ENCODE results near the gene PTGR3.

PTGR3 gene, protein sequence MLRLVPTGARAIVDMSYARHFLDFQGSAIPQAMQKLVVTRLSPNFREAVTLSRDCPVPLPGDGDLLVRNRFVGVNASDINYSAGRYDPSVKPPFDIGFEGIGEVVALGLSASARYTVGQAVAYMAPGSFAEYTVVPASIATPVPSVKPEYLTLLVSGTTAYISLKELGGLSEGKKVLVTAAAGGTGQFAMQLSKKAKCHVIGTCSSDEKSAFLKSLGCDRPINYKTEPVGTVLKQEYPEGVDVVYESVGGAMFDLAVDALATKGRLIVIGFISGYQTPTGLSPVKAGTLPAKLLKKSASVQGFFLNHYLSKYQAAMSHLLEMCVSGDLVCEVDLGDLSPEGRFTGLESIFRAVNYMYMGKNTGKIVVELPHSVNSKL

DNA sequence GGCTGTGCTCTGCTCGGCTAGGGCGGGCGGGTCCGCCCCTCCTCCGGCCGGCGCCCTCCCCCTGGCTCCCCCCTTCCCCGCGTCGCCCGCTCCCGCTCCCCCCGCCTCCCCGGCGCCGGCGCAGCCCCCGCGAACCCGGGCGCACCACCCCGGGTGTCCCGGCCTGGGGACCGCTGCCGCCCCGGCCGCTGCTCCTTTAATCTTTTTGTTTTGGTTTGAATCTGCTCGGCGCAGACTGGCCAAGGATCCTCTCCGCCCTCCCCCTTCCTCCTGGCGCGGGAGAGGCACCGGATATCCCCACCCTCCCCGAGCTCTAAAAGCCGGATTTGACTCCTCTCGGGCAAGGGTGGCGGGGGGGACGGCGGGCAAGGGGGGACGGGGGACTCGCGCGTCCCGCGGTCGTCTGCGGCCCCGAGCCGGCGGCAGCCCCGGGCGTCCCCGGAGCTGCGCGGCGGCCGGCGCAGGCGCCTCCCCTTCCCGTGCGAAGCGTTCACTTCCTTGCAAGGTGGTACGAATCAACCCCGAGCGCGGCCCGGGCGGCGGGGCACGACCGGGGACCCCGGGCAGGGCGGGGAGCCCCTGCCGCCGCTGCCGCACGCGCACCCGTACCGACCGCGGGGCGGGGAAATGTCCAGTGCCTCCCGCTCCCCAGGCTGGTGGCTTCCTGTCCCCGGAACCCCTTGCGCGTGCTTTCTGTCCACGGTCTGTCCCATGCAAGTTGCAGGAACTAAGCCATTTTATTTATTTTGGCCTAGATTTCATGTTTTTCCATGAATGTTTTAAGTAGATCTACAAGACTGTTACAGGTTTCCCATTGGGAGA, at the start of gene PTGR3:
Gene PTGR3 (minus strand): TSS at position 11 of the 822 bp plus-strand sequence. CDS start 81 bp downstream, outside the sequence.
- peak; percentile 93 for DNase-seq

DNA sequence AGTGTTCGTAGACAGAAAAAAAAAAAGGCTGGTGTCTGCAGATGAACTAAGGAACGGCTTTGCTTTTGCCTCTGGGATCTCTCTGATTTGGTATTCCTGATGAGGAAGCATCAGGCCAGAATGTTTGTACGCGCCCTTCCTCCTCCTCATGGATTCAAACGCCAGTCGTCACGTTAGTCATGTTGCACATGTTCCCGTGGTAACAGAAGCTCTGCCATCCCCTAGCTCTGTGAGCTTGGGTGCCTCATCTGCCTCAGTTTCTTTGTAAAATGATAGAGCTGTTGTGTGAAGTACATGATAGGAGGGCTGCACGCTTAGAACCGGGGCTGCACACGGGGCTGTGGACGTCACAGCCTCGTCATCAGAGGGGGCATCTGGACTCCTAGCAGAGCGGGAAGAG, 48.7 kb upstream of the PTGR3 start:
- no peak for DNase-seq

DNA sequence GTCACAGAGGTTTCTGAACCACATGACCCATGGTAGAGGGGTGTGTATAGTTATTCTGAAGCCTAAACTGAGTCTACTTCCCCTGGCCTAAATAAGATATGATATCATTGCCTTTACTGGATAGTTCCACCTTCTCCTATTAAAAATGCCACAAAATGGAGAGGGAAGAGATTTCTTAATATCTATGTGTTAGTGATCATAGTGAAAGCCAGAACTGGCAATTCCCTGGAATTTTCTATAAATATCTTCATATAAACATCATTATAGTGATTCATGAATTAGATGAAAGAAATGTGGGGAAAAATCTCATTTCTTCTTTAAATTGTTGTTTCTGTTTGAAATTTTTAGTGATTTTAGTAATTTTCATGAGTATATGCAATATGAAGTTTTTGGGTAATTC, 47.4 kb upstream of the PTGR3 start:
- no peak for DNase-seq

DNA sequence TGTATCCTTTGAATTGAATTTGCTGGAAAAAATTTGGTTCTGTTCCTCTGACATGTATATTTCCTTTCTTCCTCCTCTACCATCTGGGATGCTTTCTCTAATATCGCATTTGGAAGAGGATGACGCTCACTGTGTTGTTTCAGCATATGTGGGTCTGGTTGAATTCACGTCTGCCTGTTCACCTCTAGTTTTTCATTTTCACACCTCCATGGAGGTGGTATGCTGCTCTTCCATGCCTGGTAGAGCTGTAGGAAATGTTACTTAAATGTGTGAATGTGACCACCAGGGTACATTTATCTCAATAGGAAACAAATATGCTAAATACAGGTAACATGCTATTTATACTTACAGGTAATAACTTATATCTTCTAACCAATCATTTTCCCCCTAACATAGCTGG, 46.2 kb upstream of the PTGR3 start:
- no peak for DNase-seq

DNA sequence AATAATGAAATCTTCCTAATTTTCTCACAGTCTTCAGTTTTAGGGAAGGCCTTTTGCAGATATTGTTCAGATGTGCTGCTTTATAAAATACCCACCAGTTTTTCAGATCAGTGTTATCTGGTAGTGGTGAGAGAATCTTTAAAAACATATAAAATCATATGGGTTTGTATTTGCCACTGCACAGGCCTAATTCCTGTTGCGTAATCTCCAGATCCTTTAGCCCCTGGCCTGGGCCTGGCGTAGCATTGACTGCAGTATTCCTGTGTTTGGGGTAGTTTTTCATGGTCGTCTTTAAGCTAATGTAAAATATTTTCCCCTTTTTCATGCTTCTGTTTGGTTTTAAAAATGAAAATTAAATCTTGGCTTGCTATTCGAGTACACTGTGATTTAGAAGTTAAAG, 44.8 kb upstream of the PTGR3 start:
- DNase-seq, result no peak

DNA sequence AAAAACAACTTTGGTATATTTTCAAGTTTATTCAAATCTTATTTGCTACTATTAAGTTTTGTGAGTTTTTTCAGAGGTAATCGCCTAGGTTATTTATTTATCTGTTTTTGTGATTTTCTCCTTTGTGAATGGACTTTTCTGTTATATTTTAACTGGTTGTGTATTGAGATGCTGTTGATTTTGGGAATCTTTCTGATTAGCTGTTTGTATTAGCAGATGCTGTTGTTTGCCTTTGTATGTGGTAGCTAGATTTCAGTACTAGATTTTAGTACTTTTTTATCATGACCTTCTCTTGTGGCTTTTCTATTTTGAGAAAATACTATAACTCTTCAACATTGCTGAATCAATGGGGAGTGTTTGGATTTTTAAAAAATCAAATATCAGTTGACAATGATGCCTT, 44.1 kb upstream of the PTGR3 start:
- DNase-seq, result no peak

DNA sequence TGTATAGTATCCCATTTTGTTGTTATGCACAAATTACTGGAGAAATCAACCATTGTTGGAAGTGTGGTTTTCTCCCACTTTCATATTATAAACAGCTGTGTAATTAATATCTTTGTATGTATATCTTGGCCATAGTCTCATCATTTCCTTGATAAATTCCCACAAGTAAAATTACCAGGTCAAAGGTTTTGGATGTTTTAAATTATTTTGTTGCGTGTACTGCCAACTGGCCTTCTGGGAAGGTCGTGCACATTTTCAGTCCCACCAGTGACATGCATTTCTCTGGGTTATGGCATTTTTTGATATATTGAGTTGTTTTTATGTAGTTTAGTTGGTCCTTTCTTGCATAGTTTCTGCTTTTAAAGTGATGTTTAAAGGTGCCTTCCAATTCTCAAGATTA, 43.2 kb upstream of the PTGR3 start:
- no peak for DNase-seq

DNA sequence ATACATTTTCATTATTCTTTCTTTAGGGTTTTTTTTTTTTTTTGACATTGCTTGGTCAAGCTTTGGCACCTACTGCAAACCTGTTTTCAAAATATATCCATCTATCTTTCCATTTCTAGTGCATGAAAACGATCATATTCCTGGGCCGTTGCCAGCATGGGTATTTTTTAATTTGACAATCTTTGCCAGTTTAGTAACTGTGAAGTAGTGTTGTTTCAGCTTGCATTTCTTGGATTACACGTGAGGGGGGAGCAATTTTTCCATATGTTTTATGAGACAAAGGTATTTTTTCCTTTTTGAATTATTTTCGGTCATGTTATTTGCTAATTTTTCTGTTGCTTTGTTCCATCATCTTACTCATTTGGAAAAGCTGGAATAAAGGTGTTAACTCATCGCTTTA, 42.5 kb upstream of the PTGR3 start:
- DNase-seq, result no peak

DNA sequence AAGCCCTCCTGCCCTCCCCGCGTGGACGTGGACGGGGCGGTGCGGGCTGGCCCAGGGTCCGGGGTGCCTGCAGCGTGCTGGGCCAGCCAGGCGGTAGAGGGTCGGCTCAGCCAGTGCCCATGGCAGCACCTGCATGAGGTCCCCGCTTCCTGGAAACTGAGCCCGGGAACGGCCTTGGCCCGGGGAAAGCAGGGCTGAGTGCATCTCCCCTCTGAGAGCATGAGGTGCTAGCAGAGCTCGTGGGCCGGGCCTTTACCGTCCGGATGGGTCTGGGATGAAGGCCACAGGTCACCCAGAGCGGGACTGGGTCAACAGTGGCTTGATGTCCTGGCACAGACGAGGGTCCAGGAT, 41.5 kb upstream of the PTGR3 start:
- DNase-seq, result no peak

DNA sequence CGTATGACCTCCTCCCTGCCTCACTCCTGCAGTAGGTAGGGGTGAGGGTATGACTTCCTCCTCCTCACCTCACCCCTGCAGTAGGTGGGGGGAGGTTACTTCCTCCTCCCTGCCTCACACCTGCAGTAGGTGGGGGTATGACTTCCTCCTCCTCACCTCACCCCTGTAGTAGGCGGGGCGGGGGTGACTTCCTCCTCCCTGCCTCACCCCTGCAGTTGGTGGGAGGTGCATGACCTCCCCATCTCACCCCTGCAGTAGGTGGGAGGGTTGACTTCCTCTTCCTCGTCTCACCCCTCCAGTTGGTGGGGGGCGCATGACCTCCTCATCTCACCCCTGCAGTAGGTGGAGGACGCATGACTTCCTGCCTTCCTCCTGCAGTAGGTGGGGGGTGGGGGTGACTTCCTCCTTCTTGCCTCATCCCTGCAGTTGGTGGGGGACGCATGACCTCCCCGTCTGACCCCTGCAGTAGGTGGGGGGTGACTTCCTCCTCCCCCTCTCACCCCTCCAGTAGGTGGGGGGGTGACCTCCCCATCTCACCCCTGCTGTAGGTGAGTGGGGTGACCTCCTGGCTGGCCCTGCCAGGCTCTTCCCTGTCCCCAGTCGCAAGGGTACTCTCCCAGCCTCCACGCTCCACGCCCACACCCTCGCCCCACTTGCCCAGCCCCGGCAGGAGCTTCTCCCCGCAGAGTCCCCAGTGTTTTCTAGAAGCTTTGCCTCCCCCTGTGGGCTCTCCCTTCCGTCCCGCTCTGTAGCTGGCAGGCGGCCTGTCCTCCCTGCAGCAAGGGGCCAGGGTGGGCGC, 40.9 kb upstream of the PTGR3 start:
- no peak for DNase-seq

DNA sequence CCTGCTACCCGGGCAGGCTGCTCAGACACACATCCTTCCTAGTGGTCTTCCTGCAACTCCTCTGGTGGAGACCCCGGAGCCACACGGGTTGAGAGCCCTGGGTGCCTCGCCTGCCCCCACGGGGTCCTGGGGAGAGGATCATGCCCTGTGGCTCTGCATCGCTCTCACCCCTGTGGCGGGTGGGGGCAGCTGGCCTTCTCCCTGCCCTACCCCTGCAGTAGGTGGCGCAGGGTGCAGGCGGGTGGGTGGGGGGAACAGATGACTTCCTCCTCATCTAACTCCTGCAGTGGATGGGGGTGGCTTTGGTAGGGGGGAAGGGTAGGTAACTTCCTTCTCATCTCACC, 40.2 kb upstream of the PTGR3 start:
- no peak for DNase-seq

DNA sequence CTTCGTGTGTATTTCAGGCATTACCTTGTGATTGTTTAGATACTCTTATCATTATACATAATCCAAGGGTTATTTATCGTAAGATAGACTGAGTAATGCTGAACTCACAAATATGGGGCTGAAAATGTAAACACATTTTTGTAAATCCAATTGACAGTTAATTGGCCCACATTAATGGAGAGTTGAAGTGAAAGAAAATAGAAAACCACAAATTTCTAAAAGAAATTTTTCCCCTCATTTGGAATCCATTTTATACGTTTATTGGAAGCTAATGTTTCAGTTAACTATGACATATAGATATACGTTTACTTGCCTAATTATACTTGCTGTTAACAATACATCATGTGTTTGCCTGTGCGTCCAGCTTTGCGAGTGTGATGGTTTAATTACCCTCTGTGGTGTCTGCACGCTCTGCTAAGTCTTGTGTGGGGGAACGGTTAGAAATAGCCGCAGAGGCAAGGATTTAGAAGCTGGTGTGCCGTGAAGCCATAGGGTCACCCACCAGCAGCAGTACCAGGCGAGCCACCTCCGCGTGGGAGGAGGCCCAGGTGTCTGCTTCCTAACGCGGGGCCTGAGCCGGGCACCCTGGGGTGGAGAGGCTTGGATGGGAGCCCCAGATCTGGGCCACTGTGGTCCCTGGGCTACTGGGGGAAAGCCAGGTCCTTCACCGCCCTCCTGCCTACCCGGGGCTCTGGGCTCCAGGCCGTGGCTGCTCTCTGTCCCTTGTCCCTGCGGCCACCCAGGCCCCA, 39.7 kb upstream of the PTGR3 start:
- DNase-seq, result no peak

DNA sequence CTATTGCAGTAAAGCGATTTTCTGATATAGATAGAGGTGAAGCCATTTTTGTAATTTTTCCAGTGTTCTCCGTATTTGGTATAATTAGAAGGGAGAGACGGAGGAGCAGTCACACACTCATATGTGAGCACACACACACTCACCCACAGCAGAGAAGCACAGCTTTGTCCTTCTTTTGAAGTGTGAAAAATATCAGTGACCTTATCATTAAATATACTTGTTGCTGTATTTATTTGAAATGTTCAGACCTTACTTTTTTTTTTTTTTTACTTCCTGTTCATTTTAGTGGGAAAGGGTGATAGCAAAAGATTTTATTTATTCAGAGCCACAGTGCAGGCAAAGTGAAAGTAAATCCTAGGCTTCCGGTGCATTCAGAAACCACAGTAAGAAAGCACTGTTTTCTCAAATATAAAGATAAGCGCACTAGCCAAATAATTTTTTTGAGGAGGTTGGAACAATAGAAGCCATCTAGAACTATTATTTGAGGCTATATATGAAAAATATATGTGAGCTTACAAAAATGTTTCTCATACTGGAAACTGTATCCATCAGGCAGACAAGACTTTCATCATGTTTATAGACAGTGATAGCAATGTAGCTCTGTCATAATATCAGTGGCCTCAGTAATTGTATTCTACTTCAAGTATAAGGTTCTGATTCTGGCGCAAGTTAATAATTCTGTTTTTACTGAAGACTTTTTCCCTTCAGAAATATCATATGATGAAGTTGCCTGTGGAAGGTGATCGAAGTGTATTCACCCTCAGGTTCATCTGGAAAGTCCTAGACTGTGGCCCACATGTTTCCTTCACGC, 38.9 kb upstream of the PTGR3 start:
- no peak for DNase-seq

DNA sequence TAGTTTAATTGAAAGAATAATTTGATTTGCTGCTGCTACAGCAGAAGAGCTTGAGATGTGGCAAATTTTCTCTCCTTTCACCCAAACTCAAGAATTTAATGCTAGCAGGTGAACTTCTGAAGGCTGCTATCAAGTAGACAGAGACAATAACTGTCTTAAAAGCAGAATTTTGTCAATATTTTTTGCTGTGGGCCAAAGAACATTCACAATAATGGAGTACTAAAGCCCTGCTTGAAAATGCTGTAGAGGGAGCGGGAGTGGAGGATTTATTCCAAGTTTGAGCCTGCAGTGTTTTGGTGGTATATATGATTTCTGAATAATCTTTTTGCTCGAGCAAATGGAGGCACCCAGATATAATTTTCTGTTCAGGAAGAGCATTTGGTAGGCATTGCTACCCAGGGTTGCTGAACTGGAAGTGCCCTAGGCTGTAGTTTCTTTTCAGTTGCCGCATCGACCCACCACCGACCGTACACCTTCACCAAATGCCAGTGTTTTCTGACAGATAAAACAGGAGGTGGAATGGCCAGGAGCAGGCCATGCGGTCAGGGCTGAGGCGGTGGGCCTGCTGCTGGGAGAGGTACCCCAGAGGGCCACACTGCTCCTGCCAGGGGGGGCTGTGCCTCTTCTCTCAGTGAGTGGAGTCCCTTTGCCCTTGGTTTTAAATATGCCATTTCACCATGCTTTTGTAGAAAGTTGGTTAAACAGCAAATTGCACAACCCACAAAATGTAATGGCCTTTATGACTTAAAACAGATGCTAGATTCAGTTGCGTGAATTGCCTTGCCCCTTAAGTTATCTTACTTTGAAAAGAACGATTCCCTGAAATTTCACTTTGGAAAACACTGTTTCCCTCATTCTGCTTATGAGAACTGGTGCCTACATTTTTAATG, 38.0 kb upstream of the PTGR3 start:
- no peak for DNase-seq

DNA sequence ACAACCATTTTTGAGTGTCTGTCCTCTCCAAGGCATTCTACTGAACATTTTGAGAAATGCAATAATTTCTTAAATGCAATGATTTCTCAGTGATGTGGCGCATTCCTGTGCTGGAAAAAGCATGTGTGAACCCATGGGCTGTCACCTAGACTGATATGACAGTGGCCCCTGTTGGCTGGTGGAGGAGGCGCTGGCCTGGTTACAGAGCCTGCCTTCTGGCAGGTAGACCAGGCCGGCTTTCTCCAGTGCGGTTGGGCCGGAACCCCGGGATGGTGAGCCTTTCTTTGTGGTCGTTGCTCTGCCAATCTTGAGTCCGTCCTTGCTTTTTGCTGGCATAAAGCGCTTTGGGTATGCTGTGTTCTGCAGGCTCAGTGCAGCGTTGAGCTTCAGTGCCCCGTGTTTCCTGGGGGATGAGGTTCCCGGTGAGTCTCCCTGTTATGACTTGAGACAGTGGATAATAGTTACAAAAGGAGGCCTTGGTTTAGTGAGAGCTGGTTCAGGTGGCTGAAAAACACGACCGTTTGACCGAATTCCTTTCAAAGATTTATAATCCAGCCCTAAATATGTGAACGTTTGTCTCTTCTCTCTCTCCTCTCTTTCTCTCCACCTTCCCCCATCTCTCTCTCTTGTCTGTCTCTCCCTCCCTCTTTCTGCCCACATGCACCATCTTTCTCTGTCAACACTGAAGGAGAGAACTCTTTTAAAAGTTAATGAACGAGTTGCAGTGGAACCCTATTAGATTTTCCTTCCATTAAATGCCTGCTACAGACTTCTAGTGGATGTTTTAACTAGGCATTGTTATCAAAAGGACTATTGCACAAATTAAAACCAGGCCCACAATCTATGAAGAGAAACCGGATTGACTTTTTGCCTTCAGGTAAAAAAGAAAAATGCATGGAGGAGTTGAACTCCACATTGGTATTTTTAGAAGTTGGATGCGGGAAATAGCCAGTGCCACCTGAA, 35.7 kb upstream of the PTGR3 start:
- DNase-seq, result no peak

DNA sequence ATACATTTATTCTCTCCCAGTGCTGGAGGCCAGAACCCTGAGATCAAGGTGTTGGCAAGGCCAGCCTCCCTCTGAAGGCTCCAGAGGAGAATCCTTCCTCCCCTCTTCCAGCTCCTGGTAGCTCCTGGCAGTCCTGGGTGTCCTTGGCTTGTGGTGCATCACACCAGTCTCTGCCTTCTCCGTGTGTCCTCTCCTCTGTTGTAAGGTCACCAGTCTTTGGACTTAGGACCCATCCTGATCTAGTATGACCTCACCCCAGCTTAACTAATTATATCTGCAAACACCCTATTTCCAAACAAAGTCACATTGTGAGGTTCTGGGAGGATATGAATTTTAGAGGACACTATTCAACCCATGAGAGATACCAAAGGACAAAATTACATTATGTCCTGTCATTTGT, 32.8 kb upstream of the PTGR3 start:
- no peak for DNase-seq

DNA sequence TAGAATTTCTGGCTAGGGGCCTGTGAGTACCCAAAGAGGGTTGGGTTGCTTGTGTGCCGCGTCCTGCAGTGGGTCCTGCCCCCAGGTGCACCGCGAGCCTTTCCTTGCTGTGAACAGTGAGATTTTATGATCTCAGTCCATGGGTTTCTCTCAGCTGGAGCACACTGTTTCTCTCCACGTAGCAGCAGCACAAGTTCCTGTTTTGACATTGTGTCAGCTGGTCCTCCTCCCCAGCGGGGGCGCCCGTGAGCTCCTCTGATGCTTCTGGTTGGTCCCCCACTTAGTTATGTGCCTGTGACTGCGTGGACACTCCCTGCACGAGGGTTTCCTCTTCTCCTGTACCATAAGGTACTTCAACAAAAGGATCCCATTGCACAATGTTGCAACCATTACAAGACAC, 31.5 kb upstream of the PTGR3 start:
- no peak for DNase-seq

DNA sequence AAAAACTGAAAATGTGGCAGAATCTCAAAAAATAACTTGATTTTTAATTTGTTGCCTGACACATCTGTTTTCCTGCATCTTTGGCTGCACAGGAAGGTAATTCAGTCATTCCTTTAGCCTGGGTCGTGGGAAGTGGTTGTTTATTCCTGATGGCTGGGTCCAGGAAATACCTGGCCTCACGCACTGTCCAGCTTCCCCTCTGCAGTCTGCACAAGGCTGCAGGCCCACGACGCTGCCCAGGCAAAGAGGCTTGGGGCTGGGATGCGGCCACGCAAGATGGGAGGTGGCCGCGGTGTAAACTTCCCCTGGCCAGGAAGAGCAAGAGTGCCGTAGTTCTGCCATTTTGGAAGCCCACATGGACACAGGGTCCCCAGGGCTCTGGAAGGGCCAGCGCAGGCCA, 29.8 kb upstream of the PTGR3 start:
- no peak for DNase-seq

DNA sequence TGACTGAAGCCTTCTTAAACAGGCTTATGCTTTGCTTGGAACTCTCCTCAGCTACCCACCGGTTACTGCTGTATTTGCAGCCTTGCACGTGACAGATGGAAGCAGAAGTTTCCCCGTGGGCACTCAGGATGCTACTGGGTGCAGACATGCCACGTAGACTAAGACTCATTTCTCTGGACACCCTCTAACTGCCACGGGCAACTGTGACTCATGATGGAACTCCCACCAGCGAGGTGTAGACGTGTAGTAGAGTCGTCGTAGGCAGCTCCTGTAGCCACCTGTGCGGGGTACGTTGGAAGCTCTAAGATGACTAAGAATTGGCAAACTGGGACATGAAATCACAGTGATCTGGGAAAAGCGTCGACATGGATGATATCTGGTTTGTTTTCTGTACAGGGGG, 29.2 kb upstream of the PTGR3 start:
- DNase-seq, result no peak

DNA sequence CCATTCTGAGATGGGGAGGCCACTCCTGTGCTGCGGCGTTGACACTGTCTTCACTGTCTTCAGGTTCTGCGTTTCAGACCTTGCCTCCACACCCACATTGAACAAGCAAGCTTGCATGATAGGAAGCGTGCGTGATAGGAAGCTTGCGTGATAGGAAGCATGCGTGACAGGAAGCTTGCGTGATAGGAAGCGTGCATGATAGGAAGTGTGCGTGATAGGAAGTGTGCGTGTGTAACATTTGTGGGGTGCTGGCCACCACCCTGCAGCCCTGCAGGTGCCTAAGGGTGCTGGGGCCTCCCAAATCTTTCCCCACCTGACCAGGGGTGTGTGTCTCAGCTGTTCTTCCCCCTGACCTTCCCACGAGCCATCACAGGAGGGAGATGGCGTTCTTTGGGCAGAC, 27.0 kb upstream of the PTGR3 start:
- DNase-seq, result no peak

Data from NCI-H2107 (cell line).